ENCODE data around the gene PYM1. TPM values are rescaled to one million over a fixed set of nuclear protein-coding genes. Genes with fewer than 3 reads are reported as not detected.
A peak's percentile ranks its signal among the peaks of the same experiment; 100 is the strongest.

The PYM1 gene
- total RNA-seq, 1 experiment from 2014 or later = 58.9 TPM

DNA sequence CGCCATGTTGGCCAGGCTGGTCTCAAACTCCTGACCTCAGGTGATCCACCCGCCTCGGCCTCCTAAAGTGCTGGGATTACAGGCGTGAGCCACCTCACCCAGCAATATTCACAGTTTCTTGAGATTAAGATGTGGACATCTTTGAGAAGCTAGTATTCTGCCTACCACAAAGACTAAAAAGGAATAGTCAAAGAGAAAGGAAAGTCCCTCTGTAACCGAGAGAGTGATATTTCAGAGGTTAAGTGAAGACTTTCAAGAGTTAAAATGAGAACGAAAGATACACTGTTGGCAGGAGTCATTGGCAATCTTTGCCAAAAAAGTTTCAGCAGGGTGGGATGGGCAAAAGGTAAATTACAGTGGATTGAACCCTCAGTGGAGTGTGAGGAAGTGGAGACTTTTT, 18.9 kb upstream of the PYM1 start:
- Histone ChIP-seq H3K4me2 (ENCODE audit: insufficient read depth, insufficient read length, low read length) (no peak overlapping the region), H2BK5ac (ENCODE audit: insufficient read length, low read length) (no peak overlapping the region), H3K79me2 (ENCODE audit: insufficient read depth, low read length) (no peaks in the 10 kb centered on the region), H3K56ac (ENCODE audit: insufficient read length, low read depth, low read length) (no peak overlapping the region), H3K4ac (ENCODE audit: low read depth, low read length) (no peak overlapping the region), H3K4me1 (ENCODE audit: insufficient read depth, low read length) (no peaks in the 10 kb centered on the region), H2BK20ac (ENCODE audit: low read depth, low read length, poor library complexity, severe bottlenecking) (no peak overlapping the region), H3K23ac (ENCODE audit: insufficient read length, low read depth, low read length) (no peak overlapping the region), H3K14ac (ENCODE audit: insufficient read depth, low read length) (no peak overlapping the region), H3K18ac (ENCODE audit: insufficient read length, low read depth, low read length) (no peak overlapping the region), H4K5ac (ENCODE audit: insufficient read length, low read depth, low read length) (no peak overlapping the region), H3K9me3 (ENCODE audit: control insufficient read depth, low read depth, low read length) (no peaks in the 10 kb centered on the region), H2BK15ac (ENCODE audit: low read depth, low read length) (no peak overlapping the region), H3K9ac (ENCODE audit: extremely low read depth, insufficient read length, low read length) (no peak overlapping the region), H2AFZ (ENCODE audit: low read length) (no peak overlapping the region), H3K27ac (ENCODE audit: insufficient read length, low read depth, low read length) (no peak overlapping the region), H3K23me2 (ENCODE audit: insufficient read length, low read depth, low read length, poor library complexity, severe bottlenecking) (no peaks in the 10 kb centered on the region), H4K8ac (replicated peaks; ENCODE audit: insufficient read length, low read depth, low read length) (no peak overlapping the region), H4K20me1 (ENCODE audit: control insufficient read depth, insufficient read depth, insufficient read length) (no peaks in the 10 kb centered on the region), H2BK120ac (ENCODE audit: low read depth, low read length, poor library complexity, severe bottlenecking) (no peak overlapping the region), H4K91ac (ENCODE audit: insufficient read length, low read depth, low read length) (no peak overlapping the region), H3K79me1 (ENCODE audit: insufficient read depth, low read depth, low read length, poor library complexity, severe bottlenecking) (no peaks in the 10 kb centered on the region), H3K27me3 (ENCODE audit: insufficient read depth, low read length) (no peaks in the 10 kb centered on the region), H2AK5ac (ENCODE audit: insufficient read length, low read length) (no peak overlapping the region), H3T11ph (ENCODE audit: low read length) (no peak overlapping the region), H2BK12ac (ENCODE audit: insufficient read length, low read depth, low read length) (no peak overlapping the region)
- H3K36me3 Mint-ChIP-seq (ENCODE audit: insufficient read depth in 1 of 3, low read depth in 3 of 3) = peaks cover 0 to 9% (median 0%) of the 10 kb centered on the region in 3 experiments; a peak in 4 of 7 replicates
- peak overlapping the region in 1 of 3 experiments; percentile 10; a peak in 2 of 7 replicates for H3K27ac Mint-ChIP-seq
- H3K27me3 Mint-ChIP-seq (ENCODE audit: low read depth) = no peaks in the 10 kb centered on the region; the same call in 1 of the 2 replicates
- H3K9me3 Mint-ChIP-seq = no peaks in the 10 kb centered on the region
- TF ChIP-seq, protein P1, sequence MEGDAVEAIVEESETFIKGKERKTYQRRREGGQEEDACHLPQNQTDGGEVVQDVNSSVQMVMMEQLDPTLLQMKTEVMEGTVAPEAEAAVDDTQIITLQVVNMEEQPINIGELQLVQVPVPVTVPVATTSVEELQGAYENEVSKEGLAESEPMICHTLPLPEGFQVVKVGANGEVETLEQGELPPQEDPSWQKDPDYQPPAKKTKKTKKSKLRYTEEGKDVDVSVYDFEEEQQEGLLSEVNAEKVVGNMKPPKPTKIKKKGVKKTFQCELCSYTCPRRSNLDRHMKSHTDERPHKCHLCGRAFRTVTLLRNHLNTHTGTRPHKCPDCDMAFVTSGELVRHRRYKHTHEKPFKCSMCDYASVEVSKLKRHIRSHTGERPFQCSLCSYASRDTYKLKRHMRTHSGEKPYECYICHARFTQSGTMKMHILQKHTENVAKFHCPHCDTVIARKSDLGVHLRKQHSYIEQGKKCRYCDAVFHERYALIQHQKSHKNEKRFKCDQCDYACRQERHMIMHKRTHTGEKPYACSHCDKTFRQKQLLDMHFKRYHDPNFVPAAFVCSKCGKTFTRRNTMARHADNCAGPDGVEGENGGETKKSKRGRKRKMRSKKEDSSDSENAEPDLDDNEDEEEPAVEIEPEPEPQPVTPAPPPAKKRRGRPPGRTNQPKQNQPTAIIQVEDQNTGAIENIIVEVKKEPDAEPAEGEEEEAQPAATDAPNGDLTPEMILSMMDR (conservative IDR thresholded peaks at IDR 0.05) = no peak
- no peaks in the 10 kb centered on the region for H3K4me1 Mint-ChIP-seq
- no peak for DNase-seq
- H3K4me3 Mint-ChIP-seq = no peak overlapping the region
- WGBS (ENCODE audit: extremely low coverage, insufficient read length, low lambda C conversion rate) = no CpG with 5 or more reads among the region's 6 CpGs
